Epidermal melanocyte (primary cell): ENCODE data around the gene MKNK1.

Source experiments
- DNase-seq: peaks from one replicate; pipeline ENCODE4 v3.0.0; 2011; ENCODE audit warnings: low spot score; ENCODE audit not compliant: insufficient read length

The MKNK1 gene

DNA sequence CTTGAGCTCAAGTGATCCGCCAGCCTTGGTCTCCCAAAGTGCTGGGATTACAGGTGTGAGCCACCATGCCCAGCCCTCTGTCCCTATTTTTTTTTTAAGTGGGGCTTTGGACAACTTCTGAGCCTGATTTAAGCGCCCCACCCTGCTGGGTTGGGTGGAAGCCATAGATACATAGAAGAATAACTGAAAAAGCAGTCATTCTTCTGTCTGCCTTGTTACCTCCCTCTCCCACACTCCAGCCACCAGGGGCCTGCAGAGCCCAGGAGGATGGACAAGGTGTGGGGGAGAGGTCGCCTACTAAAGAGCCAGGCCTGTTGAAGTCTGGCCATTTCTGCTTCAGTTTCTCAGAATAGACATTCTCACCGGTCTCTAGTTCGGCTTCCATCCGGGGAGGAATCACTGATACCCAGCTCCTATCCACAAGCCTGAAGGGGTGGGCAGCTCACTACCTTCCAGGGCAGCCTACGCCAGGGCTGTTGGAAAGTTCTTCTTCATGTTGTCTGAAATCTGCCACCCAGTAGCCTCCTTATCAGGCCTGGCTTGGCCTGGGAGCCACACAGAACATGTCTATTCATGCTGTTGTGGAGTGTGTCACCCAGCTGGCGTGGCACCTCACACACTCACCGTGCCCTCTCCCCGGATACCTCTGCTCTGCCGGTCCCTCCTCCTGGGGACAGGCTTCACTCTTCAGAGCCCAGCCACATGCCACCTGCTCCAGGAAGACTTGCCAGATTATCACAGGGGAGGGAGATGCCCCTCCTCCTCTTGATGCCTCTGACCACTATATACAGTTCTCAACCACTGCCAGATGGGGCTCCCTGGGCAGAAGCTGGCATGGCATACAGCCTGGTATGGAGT is 80.3 kb downstream of the MKNK1 start:
- DNase-seq, result no peak

DNA sequence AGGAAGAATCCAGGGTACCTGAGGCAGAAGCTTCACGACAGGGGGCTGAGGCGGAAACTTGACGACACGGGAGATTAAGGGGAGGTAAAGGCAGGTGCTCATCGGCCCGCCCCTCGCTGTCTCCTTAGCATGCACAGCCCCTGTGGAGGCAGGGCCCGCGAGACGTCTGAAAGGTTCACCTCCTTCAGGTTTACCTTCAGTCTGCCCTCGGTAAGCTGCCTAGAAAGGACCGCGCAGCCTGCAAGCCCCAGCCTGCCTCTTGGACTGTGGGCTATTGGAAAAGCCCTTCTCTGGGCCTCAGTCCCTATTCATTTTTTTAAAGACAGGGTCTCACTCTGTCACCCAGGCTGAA is 81.1 kb downstream of the MKNK1 start:
- DNase-seq, result no peak

DNA sequence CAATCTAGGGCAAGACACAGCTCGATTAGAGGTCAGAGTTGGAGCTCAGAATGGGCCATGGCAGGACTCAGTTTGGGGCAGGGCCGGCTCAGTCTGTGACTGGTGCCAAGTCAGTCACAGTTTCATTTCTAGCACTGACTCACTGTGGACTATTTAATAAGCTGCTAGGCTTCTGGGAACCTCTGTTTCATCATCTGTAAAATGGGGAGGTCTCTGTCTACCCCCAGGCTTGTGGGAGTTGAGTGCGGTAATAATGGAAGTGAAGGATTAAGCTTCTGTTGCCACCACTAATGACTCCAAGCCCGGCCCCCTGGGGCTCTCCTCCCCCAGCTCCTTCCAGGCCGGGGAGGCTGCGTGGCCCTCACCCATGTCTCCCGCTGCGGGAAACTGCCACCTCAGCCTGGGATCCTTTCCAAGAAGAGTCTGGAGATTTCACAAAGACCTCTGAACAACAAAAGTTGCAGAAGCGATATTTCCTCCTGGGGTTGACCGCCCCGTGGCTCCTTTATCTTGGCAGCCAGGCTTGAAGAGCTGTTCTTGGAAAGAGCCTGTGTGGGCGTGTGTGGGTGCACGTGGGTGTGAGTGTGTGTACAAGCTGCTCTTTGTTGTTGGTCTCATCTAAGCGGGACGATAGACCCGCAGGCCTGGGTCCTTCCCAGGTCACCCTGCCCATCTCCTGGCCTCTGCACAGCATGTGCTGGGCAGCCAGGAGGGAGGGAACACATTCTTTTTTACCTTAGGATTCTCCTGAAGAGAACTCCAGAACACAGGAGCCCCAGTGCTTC is 81.7 kb downstream of the MKNK1 start:
- DNase-seq, result no peak

DNA sequence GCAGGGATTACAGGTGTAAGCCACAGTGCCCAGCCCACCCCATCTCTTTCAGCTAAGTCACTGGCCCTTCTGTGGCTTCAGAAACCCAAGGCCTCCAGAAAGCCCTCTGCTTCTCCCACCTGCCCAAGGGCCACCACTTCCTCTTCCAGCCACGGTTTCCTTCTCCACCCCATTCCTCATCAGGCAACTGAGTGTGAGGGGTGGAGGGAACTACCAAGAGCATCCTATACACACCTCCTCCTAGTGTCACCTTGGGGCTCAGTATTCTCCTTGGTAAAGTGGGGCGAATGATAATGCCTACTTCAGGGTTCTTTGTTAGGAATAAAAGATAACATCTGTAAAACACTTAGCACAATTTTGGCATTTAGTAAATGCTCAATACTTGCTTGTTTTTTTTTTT is 82.7 kb downstream of the MKNK1 start:
- no peak for DNase-seq

DNA sequence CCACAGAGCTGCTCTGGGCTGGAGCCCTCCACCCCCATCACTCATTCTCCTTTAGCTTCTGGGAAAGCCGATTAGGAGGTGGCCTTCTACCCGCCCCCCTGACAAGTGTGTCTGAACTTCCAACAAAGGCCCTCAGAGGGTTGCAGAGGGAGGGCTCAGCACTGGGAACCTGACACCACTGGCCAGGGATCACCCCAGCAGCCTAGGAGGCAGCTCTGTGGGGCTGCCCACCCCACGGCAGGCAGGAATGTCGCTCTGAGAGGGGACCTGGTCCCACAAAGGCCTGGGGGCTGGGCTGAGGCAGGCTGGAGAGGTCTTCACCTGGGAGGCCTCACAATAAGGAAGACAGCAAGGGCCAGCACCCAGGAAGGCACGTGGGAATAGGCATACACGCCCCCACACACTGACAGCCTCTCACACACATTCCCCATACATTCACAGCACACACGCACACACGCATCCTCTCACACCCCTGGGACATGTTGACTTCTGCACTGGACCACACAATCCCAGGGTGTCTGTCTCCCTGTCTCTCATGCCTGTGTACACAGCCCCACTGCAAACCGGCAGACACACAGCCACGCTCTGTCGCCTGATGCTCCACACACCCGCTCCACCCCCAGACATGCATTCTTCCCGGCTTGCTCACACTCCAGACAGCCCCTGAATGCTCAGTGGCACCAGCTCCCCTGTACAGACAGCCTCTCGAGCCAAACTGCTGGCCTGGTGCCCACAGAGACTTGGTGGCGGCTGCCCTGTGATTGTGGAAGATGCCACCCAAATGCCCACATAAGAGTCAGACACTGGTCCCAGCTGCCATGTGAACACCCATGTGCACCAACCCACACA is 83.8 kb downstream of the MKNK1 start:
- no peak for DNase-seq

DNA sequence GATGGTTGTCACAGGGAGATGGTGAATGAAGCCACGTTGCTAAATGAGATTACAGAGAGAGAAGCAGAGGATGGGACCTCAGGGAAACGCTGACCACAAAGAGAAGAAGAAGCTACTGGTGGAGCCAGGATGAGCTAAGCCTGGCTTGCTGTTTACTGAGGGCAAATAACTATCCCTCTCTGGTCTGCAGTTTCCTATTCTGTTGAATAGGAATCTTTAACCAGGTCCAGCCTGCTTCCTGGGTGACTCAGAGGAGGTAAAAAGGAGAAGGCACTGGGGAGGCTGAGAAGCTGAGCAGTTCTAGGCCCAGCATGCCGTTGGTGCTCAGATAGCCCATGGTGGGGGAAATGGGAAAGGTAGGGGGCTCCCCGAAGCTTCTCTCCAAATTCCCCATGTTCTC is 84.9 kb downstream of the MKNK1 start:
- DNase-seq, result no peak

DNA sequence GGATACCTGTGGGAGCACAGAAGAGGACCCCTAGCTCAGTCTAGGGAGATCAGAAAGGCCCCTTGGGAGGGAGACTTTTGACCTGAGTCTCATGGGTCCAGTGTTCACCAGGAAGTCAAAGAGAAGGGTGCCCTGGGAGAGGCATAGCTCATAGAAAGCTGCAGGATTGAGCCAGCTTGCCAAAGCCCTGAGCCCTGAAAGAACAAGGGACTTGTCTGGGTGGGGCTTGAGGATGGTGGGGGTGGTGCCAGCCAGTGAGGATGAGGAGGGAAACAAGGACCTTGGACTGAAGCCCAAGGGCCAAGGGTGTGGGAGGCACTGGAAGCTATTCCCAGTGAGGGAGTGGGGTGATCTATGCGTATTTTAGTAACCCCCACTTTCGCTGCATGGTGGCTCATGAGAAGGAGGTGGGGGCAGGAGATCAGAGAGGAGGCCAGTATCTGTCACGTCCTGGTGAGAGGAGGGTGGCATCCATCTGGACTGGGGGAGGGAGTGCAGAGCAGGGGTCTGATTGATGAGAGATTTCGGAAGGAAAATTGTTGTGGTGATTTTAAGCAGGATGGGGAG is 86.1 kb downstream of the MKNK1 start:
- DNase-seq, result no peak

DNA sequence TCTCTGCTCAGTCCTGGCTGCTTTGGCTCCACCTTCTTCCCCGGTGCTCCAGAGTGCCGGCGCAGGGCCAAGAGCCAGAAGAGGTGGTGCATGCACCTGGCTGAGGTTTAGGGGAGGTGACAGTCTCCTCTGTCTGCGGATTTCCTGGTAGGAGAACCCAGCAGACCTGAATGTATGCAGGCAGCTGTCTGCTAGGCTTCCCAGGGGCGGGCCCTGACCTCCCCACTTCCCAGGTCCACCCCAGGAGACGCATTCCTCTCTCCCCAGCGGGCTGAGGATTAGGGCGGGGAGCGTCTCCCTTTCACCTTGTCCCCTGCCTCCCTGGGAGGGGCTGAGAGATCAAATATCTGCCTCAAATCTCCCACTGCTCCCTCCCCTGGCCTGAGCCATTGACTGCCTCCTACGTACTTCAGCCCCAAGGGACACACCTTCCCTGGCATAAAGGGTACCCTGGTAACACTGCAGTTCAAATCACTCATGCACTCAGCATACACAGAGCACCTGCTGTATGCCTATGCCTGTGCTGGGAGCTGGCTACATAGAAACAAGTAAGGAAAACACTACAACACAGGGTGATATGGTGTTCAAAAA is 87.0 kb downstream of the MKNK1 start:
- no peak for DNase-seq

DNA sequence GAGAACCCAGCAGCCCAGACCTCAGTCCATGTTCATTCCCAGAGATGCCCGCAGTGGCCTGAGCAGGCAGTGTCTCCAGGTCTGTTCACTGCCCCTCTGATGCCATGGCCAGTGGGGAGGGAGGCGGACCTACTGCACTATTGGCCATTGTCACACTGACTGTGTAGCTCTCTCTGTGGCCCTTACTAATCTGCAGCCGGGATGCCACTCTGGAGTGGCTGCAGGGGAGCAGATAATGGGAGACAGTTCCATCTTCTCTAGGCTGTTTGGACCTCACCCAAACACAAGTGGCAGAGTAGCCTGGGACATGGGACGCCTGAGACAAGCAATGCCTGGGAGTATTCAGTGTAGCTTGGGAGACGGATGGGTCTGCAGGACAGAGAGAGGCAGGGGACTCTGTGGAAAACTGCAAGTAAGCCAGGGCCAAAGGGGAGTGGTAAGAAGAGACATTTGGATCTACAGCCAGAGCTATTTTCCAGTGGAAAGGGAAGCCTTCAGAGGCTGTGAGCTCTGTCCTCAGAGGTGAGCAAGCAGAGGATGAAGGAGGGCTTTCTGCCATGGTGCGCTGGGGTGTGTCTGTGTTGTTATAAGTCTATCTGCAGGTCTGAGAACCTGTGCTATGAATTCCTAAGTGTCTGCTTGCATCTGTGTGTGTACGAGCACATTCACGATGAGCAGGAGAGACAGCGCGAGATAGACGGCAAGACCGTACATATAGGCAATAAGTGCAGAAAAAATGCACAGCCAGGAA is 87.7 kb downstream of the MKNK1 start:
- DNase-seq, result no peak

DNA sequence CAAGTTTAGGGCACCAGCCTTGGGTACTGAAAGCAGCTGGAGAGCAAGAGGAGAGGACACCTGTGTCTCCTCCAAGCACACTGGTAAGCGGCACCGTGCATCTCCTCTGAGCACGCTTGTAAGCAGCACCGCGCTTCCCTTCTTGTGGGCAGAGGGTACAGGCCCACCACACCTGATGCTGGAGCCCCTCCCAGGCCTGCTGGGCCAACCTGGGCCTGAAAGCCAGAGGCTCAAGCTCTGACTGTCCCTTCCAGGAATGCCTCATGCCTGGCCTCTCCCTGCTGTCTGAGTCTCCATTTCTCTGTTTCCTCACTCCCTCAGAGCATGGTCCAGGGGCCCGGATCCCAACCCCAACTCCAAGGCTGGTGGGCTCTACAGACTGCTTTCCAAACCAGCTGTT is 88.5 kb downstream of the MKNK1 start:
- DNase-seq, result no peak

DNA sequence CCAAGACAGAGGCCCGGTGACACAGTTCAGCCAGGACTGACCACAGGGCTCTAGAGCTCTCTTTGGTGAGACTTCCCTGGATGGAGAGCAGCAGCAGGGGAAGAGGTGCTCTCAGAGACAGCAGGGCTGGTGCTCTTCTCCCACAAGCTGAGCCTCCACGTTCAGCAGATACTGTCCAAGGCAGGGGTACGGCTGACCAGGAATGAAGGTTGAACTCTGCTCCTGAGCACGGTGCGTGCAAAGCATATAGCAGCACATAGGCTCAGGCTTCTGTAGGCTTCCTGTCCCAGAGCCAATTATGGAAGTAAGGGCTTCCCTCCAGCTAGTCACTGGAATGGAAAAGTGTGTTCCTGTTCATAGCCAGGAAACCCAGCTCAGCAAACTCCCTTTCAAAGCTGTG is 90.5 kb downstream of the MKNK1 start:
- DNase-seq, result no peak

DNA sequence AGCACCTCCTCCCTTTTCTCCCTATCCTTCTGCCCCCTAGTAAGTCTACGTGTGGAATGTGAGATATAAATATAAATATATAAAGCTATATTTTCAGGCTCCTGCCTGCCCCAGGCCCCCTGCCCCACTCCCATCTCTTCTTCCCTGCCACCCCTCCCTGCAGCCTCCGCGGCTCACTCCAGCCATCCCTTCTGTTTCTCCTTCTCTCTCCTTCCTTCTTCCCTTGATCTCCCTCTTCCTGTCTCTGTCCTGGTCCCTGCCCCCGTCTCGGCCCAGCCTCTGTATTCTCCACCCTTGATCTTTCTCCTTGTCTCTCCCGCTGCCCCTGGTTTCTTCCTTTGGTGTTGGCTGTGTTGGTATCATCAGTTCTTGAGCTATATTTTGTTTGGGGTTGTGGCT is 91.3 kb downstream of the MKNK1 start:
- no peak for DNase-seq

DNA sequence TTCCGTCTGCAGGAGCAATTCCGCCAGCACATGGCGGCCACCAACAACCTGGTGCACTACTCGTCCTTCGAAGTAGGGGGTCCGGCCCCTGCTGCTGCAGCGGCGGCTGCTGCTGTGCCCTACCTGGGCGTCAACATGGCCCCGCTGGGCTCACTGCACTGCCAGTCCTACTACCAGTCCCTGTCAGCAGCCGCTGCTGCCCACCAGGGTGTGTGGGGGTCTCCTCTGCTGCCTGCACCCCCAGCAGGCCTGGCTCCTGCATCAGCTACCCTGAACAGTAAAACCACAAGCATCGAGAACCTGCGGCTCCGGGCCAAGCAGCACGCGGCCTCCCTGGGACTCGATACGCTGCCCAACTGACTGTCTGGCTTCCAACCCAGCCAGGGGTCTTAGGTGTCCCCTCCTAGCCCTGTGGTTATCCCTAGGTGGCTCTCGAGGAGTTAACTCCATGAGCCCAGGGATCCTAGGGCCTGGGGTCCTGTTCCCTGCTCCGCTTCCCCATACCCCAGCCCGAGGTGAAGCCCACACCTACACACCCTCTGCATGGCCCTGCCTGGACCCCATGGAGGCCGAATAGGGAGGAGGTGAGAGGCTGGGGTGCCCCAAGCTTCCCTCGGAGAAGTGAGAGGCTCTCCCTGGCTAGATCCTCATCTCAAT is 91.8 kb downstream of the MKNK1 start:
- no peak for DNase-seq

DNA sequence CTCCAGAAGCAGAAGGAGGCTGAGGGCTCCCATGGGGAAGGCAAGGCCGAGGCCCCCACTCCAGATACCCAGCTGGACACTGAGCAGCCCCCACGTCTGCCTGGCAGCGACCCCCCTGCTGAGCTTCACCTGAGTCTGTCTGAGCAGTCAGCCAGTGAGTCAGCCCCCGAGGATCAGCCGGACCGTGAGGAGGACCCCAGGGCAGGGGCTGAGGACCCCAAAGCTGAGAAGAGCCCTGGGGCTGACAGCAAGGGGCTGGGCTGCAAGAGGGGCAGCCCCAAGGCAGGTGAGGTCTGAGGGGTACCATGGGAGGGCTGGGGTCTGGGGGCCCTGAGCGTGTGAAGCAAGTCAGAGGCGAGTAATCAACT is 93.1 kb downstream of the MKNK1 start:
- no peak for DNase-seq

DNA sequence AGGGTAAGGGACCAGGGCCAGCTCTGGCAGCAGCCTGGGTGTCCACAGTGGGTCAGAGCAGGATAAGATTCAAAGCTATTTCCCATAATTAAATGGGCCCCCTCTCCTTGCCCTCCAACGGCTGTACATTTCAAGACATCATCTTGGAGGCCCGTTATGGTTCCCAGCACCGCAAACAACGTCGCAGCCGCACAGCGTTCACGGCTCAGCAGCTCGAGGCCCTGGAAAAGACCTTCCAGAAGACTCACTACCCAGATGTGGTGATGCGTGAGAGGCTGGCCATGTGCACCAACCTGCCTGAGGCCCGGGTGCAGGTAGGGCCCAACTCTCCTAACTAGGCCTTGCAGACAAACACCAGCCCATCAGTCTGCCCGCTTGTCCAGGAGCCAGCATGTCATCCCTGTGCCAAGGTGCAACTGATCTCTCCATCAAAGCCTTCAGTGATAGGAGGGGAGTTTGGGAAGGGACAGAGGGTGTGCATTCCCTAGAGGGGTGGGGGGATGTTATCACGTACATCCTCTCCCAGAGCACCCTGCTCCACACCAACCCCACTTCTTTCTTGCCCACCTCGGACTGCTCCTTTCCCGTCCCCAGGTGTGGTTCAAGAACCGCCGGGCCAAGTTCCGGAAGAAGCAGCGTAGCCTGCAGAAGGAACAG is 93.6 kb downstream of the MKNK1 start:
- no peak for DNase-seq

DNA sequence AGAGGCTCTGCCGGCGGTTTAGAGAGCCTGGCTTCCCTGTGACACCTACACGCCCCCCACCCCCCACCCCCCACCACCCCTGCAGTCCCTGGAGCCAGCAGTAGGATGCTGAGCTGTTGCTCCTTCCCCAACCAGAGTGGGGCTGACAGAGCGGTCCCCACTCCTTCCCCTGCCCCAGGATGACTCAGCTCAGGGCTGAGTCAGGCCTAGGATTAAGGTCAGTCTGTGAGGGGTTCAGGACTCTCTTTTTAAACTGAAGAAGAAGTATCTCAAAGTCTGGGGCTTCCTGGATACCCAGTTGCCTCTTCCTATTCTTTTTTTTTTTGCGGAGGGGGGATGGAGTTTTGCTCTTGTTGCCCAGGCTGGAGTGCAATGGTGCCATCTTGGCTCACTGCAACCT is 95.3 kb downstream of the MKNK1 start:
- no peak for DNase-seq
